GM23338 (cell line): ENCODE results near the gene LRRC63. TPM values are rescaled to one million over a fixed set of nuclear protein-coding genes. Genes with fewer than 3 reads are reported as not detected.

Experiments used
- ATAC-seq: fragments of 200-7000 bp; cut with Tn5 transposase; 3 replicates; pipeline ENCODE4 v1.9.1; 2020
- DNase-seq: peaks from one replicate; pipeline ENCODE4 v3.0.0-alpha.2; 2015; ENCODE audit warnings: low spot score
- H2AFZ ChIP-seq: fragments of 200-600 bp; sonication (generic); 2 replicates; pipeline ENCODE4 v1.8.0; 2016; ENCODE audit warnings: antibody characterized with exemption, mild to moderate bottlenecking, moderate library complexity
- H3F3A ChIP-seq: fragments of 200-600 bp; sonication (generic); replicated peaks from 2 replicates; pipeline ENCODE4 v1.8.0; 2017; ENCODE audit warnings: antibody characterized with exemption, mixed run types, low read depth
- H3K27ac ChIP-seq: fragments of 200-600 bp; sonication (generic); 2 replicates; pipeline ENCODE4 v1.6.1; 2016; ENCODE audit warnings: low read depth
- H3K27me3 ChIP-seq: fragments of 200-600 bp; sonication (generic); 2 replicates; pipeline ENCODE4 v1.8.0; 2016; ENCODE audit warnings: mild to moderate bottlenecking, mixed run types, moderate library complexity; ENCODE audit not compliant: insufficient read depth
- H3K36me3 ChIP-seq: fragments of 200-600 bp; sonication (generic); 2 replicates; pipeline ENCODE4 v1.8.0; 2016; ENCODE audit warnings: mild to moderate bottlenecking; ENCODE audit not compliant: insufficient read depth
- H3K4me1 ChIP-seq: fragments of 200-600 bp; sonication (generic); 2 replicates; pipeline ENCODE4 v1.8.0; 2016; ENCODE audit warnings: mild to moderate bottlenecking, moderate library complexity; ENCODE audit not compliant: insufficient read depth
- H3K4me2 ChIP-seq: fragments of 200-600 bp; sonication (generic); 2 replicates; pipeline ENCODE4 v1.7.1; 2017; ENCODE audit warnings: mixed run types
- H3K4me3 ChIP-seq: fragments of 200-600 bp; sonication (generic); 2 replicates; pipeline ENCODE4 v1.6.1; 2016; ENCODE audit warnings: mixed run types
- H3K79me2 ChIP-seq: fragments of 200-600 bp; sonication (generic); replicated peaks from 2 replicates; pipeline ENCODE4 v1.8.0; 2017; ENCODE audit warnings: mild to moderate bottlenecking; ENCODE audit not compliant: insufficient read depth
- H3K9me2 ChIP-seq: fragments of 200-600 bp; sonication (generic); 2 replicates; pipeline ENCODE4 v1.8.0; 2017; ENCODE audit not compliant: insufficient read depth
- H4K20me1 ChIP-seq: fragments of 200-600 bp; sonication (generic); replicated peaks from 2 replicates; pipeline ENCODE4 v1.8.0; 2017; ENCODE audit warnings: mild to moderate bottlenecking; ENCODE audit not compliant: insufficient read depth
- H3K27ac Mint-ChIP-seq: 2 replicates; pipeline ENCODE4 v1.8.0; 2020; ENCODE audit warnings: inconsistent platforms, mild to moderate bottlenecking, moderate library complexity, mixed read lengths
- H3K27me3 Mint-ChIP-seq: 3 replicates; pipeline ENCODE4 v1.8.0; 2022; ENCODE audit warnings: low read depth, mild to moderate bottlenecking, moderate library complexity, mixed read lengths, inconsistent platforms; ENCODE audit not compliant: insufficient read depth, poor library complexity
- H3K36me3 Mint-ChIP-seq: 3 replicates; pipeline ENCODE4 v1.8.0; 2021; ENCODE audit warnings: low read depth, mild to moderate bottlenecking, inconsistent platforms, moderate library complexity, mixed read lengths
- H3K4me1 Mint-ChIP-seq: 3 replicates; pipeline ENCODE4 v1.8.0; 2020; ENCODE audit warnings: mild to moderate bottlenecking, inconsistent platforms, mixed read lengths
- H3K4me3 Mint-ChIP-seq: 3 replicates; pipeline ENCODE4 v1.8.0; 2021; ENCODE audit warnings: moderate library complexity, mild to moderate bottlenecking, inconsistent platforms, mixed read lengths
- H3K9me3 Mint-ChIP-seq: 3 replicates; pipeline ENCODE4 v1.8.0; 2020; ENCODE audit warnings: moderate library complexity, mild to moderate bottlenecking, inconsistent platforms, mixed read lengths
- ETS1 ChIP-seq: IDR thresholded peaks from 2 replicates; pipeline ENCODE4 v1.6.1; 2016; ENCODE audit warnings: antibody characterized with exemption
- EZH2 ChIP-seq: fragments of 200-600 bp; sonication (generic); IDR thresholded peaks from one replicate; pipeline ENCODE4 v1.8.0; 2017; ENCODE audit warnings: antibody characterized with exemption, mild to moderate bottlenecking, low read depth; ENCODE audit not compliant: unreplicated experiment
- EZH2phosphoT487 ChIP-seq: fragments of 200-600 bp; sonication (generic); IDR thresholded peaks from one replicate; pipeline ENCODE4 v1.8.1; 2018; ENCODE audit warnings: antibody characterized with exemption; ENCODE audit not compliant: unreplicated experiment
- JUNB ChIP-seq: IDR thresholded peaks from one replicate; pipeline ENCODE4 v1.6.1; 2016; ENCODE audit warnings: antibody characterized with exemption; ENCODE audit not compliant: unreplicated experiment
- NANOG ChIP-seq: IDR thresholded peaks from 2 replicates; pipeline ENCODE4 v1.6.1; 2016; ENCODE audit warnings: antibody characterized with exemption, borderline replicate concordance
- POLR2AphosphoS5 ChIP-seq: IDR thresholded peaks from 2 replicates; pipeline ENCODE4 v1.6.1; 2016; ENCODE audit warnings: antibody characterized with exemption, low read depth
- STAT1 ChIP-seq: IDR thresholded peaks from one replicate; pipeline ENCODE4 v1.6.1; 2016; ENCODE audit warnings: antibody characterized with exemption; ENCODE audit not compliant: unreplicated experiment
- ZNF114 ChIP-seq: fragments of 250-450 bp; sonication (Bioruptor Pico); IDR thresholded peaks from 2 replicates; pipeline ENCODE4 v1.5.0; 2020; ENCODE audit warnings: mild to moderate bottlenecking, moderate library complexity
- ZNF331 ChIP-seq: fragments of 250-450 bp; sonication (Bioruptor Pico); IDR thresholded peaks from 2 replicates; pipeline ENCODE4 v1.5.0; 2020; ENCODE audit warnings: low read depth, mild to moderate bottlenecking, moderate library complexity
- polyA plus RNA-seq: library from polyadenylated mRNA; unstranded; fragments of >200 nt; fragmentation: Nextera tagmentation; extraction: Ambion mirVana; gene quantifications from 2 replicates; pipeline ENCODE4 v1.2.1, GENCODE V29; 2016
- total RNA-seq: library from RNA; depleted of rRNA; stranded (reverse); fragments of >200 nt; shearing (Covaris generic); gene quantifications from 2 replicates; pipeline ENCODE4 v1.2.3, GENCODE V29; 2014
- TF ChIP-seq, protein P1 (sequence below), 2 experiments: fragments of 200-600 bp in 1 of 2; sonication (generic) in 1 of 2; conservative IDR thresholded peaks; 2 replicates each; pipeline versions ENCODE4 v1.5.1 to v1.6.1; 2016 to 2017; ENCODE audit warnings: antibody characterized with exemption in 2 of 2, low read depth in 2 of 2, mild to moderate bottlenecking in 2 of 2, moderate library complexity in 1 of 2
- TF ChIP-seq, protein P2 (sequence below): IDR thresholded peaks from one replicate; pipeline ENCODE4 v1.6.1; 2018; ENCODE audit warnings: antibody characterized with exemption; ENCODE audit not compliant: unreplicated experiment

The LRRC63 gene
- total and polyA plus RNA-seq, 2 experiments from 2014 or later, result not detected

DNA sequence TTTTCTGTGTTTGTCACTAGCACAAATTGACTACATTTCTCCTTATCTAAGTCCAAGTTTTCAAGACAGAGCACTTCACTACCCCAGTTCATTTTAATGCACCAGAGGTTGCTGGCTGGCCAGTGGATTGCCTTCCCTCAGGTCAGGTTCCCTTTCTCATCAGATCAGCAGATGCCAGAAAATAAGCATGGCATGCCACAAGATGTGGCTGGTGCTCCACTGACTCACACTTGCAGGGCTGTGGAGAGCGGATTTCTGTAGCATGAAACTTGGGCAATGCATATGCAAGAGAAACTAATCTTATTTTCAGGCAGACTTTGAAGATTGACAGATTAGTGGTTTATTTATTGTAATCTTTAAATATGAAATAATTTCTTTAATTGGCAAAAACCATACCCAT, 95.8 kb downstream of the LRRC63 start:
- TF ChIP-seq, protein P1, sequence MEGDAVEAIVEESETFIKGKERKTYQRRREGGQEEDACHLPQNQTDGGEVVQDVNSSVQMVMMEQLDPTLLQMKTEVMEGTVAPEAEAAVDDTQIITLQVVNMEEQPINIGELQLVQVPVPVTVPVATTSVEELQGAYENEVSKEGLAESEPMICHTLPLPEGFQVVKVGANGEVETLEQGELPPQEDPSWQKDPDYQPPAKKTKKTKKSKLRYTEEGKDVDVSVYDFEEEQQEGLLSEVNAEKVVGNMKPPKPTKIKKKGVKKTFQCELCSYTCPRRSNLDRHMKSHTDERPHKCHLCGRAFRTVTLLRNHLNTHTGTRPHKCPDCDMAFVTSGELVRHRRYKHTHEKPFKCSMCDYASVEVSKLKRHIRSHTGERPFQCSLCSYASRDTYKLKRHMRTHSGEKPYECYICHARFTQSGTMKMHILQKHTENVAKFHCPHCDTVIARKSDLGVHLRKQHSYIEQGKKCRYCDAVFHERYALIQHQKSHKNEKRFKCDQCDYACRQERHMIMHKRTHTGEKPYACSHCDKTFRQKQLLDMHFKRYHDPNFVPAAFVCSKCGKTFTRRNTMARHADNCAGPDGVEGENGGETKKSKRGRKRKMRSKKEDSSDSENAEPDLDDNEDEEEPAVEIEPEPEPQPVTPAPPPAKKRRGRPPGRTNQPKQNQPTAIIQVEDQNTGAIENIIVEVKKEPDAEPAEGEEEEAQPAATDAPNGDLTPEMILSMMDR (conservative IDR thresholded peaks at IDR 0.05; ENCODE audit: low read depth in 2 of 2), result 0 out of 4 replicates have a peak, but pooled peaks of 1 of the 2 experiments have one; percentile 3
- TF ChIP-seq, protein P2, sequence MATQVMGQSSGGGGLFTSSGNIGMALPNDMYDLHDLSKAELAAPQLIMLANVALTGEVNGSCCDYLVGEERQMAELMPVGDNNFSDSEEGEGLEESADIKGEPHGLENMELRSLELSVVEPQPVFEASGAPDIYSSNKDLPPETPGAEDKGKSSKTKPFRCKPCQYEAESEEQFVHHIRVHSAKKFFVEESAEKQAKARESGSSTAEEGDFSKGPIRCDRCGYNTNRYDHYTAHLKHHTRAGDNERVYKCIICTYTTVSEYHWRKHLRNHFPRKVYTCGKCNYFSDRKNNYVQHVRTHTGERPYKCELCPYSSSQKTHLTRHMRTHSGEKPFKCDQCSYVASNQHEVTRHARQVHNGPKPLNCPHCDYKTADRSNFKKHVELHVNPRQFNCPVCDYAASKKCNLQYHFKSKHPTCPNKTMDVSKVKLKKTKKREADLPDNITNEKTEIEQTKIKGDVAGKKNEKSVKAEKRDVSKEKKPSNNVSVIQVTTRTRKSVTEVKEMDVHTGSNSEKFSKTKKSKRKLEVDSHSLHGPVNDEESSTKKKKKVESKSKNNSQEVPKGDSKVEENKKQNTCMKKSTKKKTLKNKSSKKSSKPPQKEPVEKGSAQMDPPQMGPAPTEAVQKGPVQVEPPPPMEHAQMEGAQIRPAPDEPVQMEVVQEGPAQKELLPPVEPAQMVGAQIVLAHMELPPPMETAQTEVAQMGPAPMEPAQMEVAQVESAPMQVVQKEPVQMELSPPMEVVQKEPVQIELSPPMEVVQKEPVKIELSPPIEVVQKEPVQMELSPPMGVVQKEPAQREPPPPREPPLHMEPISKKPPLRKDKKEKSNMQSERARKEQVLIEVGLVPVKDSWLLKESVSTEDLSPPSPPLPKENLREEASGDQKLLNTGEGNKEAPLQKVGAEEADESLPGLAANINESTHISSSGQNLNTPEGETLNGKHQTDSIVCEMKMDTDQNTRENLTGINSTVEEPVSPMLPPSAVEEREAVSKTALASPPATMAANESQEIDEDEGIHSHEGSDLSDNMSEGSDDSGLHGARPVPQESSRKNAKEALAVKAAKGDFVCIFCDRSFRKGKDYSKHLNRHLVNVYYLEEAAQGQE, result no peak
- H4K20me1 ChIP-seq, result no peaks in the 10 kb centered on the region
- H3K4me1 ChIP-seq, result no peaks in the 10 kb centered on the region
- no peak overlapping the region for H3K4me2 ChIP-seq
- no peaks in the 10 kb centered on the region for H3F3A ChIP-seq
- no peaks in the 10 kb centered on the region; the same call in 1 of the 2 replicates for H3K36me3 ChIP-seq
- Mint-ChIP-seq H3K27me3 (peaks cover 2% of the 10 kb centered on the region), H3K4me3 (no peak overlapping the region), H3K27ac (no peak overlapping the region), H3K4me1 (no peaks in the 10 kb centered on the region), H3K9me3 (no peaks in the 10 kb centered on the region), H3K36me3 (no peaks in the 10 kb centered on the region)
- H3K9me2 ChIP-seq, result peaks cover 8% of the 10 kb centered on the region
- no peak overlapping the region for H3K4me3 ChIP-seq
- no peak for ATAC-seq
- no peak for DNase-seq
- no peak overlapping the region; the same call in 1 of the 2 replicates for H2AFZ ChIP-seq
- H3K79me2 ChIP-seq, result no peaks in the 10 kb centered on the region
- no peaks in the 10 kb centered on the region for H3K27me3 ChIP-seq
- no peak overlapping the region for H3K27ac ChIP-seq

DNA sequence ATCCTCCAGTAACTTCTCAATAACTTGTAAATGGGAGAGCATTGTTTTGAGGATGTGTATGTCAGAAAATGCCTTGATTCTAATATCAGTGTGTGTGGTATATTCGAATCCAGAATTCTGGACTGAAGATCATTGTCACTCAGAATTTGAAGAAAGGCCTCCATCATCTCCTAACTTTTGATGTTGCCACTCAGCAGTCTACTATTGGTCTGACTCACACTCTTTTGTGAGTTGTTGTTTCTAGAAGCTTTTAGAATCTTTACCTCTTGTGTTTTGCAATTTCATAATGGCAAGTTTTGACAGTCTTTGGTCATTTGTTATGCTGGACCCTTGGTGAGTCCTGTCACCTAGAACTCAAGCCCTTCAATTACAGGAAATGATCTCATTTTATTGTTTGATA, 98.3 kb downstream of the LRRC63 start:
- H3K27me3 ChIP-seq, result no peaks in the 10 kb centered on the region
- H3K4me1 ChIP-seq, result no peaks in the 10 kb centered on the region
- Mint-ChIP-seq H3K27me3 (peaks cover 2% of the 10 kb centered on the region), H3K4me1 (no peaks in the 10 kb centered on the region), H3K27ac (no peak overlapping the region), H3K9me3 (no peaks in the 10 kb centered on the region), H3K36me3 (no peaks in the 10 kb centered on the region), H3K4me3 (no peak overlapping the region)
- DNase-seq (no peak), ATAC-seq (no peak)
- H4K20me1 ChIP-seq, result no peaks in the 10 kb centered on the region
- no peak overlapping the region for H3K4me3 ChIP-seq
- no peak overlapping the region for H3K27ac ChIP-seq
- no peaks in the 10 kb centered on the region for H3K79me2 ChIP-seq
- H3K9me2 ChIP-seq, result peaks cover 8% of the 10 kb centered on the region
- H3F3A ChIP-seq, result no peaks in the 10 kb centered on the region
- no peak overlapping the region for H3K4me2 ChIP-seq
- H2AFZ ChIP-seq, result no peak overlapping the region
- H3K36me3 ChIP-seq, result no peaks in the 10 kb centered on the region; the same call in 1 of the 2 replicates
- TF ChIP-seq ZNF331 (CRISPR knock-in tag), result no peak
- TF ChIP-seq, protein P2, result no peak
- TF ChIP-seq EZH2, result no peak
- TF ChIP-seq NANOG, result no peak
- no peak for TF ChIP-seq POLR2AphosphoS5
- TF ChIP-seq JUNB, result no peak
- TF ChIP-seq, protein P1 (conservative IDR thresholded peaks at IDR 0.05; ENCODE audit: low read depth in 2 of 2), result no peak
- no peak for TF ChIP-seq EZH2phosphoT487
- no peak for TF ChIP-seq ETS1
- no peak for TF ChIP-seq STAT1
- no peak for TF ChIP-seq ZNF114 (CRISPR knock-in tag)
